Measurements from ENCODE around the gene PDE4D.

The PDE4D gene

DNA sequence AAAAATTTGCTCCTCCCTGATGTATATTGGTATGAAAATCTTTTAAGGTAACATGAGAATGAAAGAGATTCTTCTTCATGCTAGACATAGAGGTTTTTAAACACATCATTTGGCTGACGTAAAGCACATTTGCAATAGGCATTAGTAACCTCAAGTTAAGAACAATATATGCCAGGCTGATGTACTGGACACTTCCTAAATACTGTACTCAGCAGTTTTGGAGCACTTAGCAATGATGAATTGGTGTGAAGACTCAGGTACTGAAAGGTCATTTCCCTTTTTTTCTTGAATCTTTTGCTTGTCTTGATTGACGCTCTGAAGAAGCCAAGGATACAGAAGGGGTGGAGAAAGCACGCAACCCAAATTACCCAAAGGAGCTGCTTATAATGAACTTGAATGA is 322.5 kb downstream of the PDE4D start:
- H3K79me2 ChIP-seq (ENCODE audit: control insufficient read depth, insufficient read depth, low read length, unreplicated experiment): no peaks in the 10 kb centered on the region
- no peaks in the 10 kb centered on the region for H3K4me1 ChIP-seq (ENCODE audit: control insufficient read depth, insufficient read depth, low read length, unreplicated experiment)
- H3K27ac ChIP-seq (ENCODE audit: low read depth, low read length): no peak overlapping the region
- no peaks in the 10 kb centered on the region for H3K36me3 ChIP-seq (ENCODE audit: insufficient read depth, low read length)
- H3K4me3 ChIP-seq (ENCODE audit: low read depth, low read length): no peak overlapping the region
- no peak overlapping the region for H2AFZ ChIP-seq (ENCODE audit: low read length, unreplicated experiment)
- H3K27me3 ChIP-seq (ENCODE audit: insufficient read depth, low read length): peaks cover 23% of the 10 kb centered on the region

DNA sequence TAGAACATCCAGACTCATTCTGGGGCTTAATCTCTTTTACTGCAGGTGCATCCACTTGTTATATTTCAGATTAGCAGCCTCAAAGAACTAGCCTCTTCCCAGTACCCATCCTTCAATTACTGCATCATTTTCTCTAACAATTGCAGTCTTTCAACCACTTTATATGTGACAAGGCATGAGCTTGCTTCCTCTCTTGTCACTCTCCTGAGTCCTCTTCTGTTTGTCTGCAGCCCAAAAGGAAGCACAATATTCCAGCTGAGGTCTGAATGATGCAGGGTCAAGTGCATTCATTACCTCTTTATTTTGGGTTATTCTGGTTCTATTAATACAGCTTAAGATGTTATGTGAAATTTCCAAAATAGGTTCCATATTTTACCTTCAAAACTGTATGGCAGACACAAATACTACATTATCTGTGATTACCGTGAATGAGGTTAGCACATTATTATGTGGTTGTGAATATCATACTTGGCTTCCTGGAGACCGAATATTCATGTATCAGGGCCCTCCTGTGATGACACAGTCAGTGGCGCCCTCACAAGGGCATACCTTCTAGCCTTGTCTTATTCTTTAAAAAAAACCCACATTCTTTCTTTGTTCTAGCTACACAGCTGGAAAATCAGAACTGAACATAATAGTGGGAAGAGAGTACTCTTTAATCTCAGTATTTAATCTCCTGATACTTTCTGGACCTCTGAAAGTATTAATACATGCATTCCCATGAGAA is 323.8 kb downstream of the PDE4D start:
- no peak overlapping the region for H3K27ac ChIP-seq (ENCODE audit: low read depth, low read length)
- H3K36me3 ChIP-seq (ENCODE audit: insufficient read depth, low read length): no peaks in the 10 kb centered on the region
- peaks cover 19% of the 10 kb centered on the region for H3K27me3 ChIP-seq (ENCODE audit: insufficient read depth, low read length)
- H2AFZ ChIP-seq (ENCODE audit: low read length, unreplicated experiment): no peak overlapping the region
- no peaks in the 10 kb centered on the region for H3K4me1 ChIP-seq (ENCODE audit: control insufficient read depth, insufficient read depth, low read length, unreplicated experiment)
- no peak overlapping the region for H3K4me3 ChIP-seq (ENCODE audit: low read depth, low read length)
- H3K79me2 ChIP-seq (ENCODE audit: control insufficient read depth, insufficient read depth, low read length, unreplicated experiment): no peaks in the 10 kb centered on the region

DNA sequence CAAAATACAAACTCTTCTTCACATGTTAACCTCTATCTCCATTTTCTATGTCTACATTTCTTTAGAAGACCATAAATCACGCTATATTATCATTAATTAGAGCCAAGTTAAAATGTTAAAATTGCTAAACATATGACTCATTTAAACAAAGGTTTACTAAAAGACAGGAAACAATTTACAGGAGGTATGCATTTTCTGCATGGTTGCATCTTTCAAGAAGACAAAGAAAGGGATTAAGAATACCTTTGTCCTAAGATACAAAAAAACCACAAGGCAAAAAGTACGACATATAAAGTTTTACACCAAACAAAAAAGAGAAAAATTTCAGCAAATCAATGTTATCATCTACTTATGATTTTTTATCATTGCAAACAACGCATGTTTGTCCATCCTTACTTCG is 324.4 kb downstream of the PDE4D start:
- H3K36me3 ChIP-seq (ENCODE audit: insufficient read depth, low read length): no peaks in the 10 kb centered on the region
- no peaks in the 10 kb centered on the region for H3K4me1 ChIP-seq (ENCODE audit: control insufficient read depth, insufficient read depth, low read length, unreplicated experiment)
- H3K4me3 ChIP-seq (ENCODE audit: low read depth, low read length): no peak overlapping the region
- no peaks in the 10 kb centered on the region for H3K79me2 ChIP-seq (ENCODE audit: control insufficient read depth, insufficient read depth, low read length, unreplicated experiment)
- no peak overlapping the region for H2AFZ ChIP-seq (ENCODE audit: low read length, unreplicated experiment)
- H3K27ac ChIP-seq (ENCODE audit: low read depth, low read length): no peak overlapping the region
- peaks cover 19% of the 10 kb centered on the region for H3K27me3 ChIP-seq (ENCODE audit: insufficient read depth, low read length)

DNA sequence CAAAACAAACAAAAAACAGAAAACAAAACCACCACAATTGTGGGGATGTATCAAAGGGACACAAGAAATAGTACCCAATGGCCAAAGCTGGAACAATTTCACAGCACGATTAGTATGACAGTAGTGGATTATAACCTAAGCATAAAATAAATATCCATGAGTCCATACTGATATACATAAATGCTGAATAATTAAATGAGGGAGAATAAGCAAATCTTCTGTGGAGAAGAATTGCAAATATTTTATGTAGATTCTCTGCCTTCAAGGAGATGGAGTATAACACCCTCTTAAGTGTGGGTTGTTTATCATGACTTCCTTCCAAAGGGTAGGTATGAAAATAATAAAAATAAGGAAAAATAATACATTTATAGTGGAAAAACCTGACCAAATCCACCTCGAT is 325.4 kb downstream of the PDE4D start:
- no peak overlapping the region for H3K27ac ChIP-seq (ENCODE audit: low read depth, low read length)
- peaks cover 19% of the 10 kb centered on the region for H3K27me3 ChIP-seq (ENCODE audit: insufficient read depth, low read length)
- H3K36me3 ChIP-seq (ENCODE audit: insufficient read depth, low read length): no peaks in the 10 kb centered on the region
- no peak overlapping the region for H3K4me3 ChIP-seq (ENCODE audit: low read depth, low read length)
- no peaks in the 10 kb centered on the region for H3K79me2 ChIP-seq (ENCODE audit: control insufficient read depth, insufficient read depth, low read length, unreplicated experiment)
- H3K4me1 ChIP-seq (ENCODE audit: control insufficient read depth, insufficient read depth, low read length, unreplicated experiment): no peaks in the 10 kb centered on the region
- H2AFZ ChIP-seq (ENCODE audit: low read length, unreplicated experiment): no peak overlapping the region

DNA sequence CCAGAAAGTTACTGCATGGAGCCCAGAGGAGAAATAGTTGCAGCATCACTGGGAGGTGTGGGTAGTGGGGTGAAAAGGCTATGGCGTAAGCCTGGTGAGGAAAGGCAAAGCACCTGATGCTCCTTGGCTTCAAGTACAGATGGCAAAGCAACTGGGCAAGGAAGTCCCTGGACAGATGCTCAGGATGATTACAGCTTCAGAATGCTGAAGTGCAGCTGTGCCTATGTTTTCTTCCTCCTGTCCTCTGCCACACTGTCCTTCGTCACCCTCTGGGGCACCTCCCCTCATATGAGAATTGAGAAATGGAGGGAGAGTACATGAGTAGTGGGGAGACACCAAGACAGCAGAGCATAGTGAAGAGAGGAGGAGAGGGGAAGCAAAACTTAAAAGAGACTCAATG is 328.0 kb downstream of the PDE4D start:
- Histone ChIP-seq H3K27ac (ENCODE audit: low read depth, low read length) (no peak overlapping the region), H3K4me1 (ENCODE audit: control insufficient read depth, insufficient read depth, low read length, unreplicated experiment) (peaks cover 6% of the 10 kb centered on the region), H3K79me2 (ENCODE audit: control insufficient read depth, insufficient read depth, low read length, unreplicated experiment) (no peaks in the 10 kb centered on the region), H2AFZ (ENCODE audit: low read length, unreplicated experiment) (no peak overlapping the region), H3K4me3 (ENCODE audit: low read depth, low read length) (no peak overlapping the region), H3K36me3 (ENCODE audit: insufficient read depth, low read length) (no peaks in the 10 kb centered on the region), H3K27me3 (ENCODE audit: insufficient read depth, low read length) (peaks cover 14% of the 10 kb centered on the region)

DNA sequence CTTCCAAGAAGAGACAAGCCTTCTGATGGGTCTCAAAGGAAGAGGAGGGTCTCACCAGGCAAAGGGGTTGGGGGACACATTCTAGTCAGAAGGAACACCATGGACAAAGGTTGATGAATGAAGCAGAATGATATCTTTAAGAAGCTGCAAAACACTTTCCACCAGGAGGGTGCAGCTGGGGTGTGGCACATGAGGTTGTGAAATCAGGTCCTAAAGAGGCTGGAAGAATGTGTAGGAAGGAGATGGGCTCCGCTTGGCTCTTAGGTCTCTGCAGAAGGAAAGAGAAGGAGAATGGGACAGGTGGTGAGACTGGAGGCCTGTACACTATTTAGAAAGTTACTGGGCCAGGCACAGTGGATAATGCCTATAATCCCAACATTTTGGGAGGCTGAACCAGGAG is 328.6 kb downstream of the PDE4D start:
- no peak overlapping the region for H2AFZ ChIP-seq (ENCODE audit: low read length, unreplicated experiment)
- no peaks in the 10 kb centered on the region for H3K36me3 ChIP-seq (ENCODE audit: insufficient read depth, low read length)
- H3K27ac ChIP-seq (ENCODE audit: low read depth, low read length): no peak overlapping the region
- no peaks in the 10 kb centered on the region for H3K79me2 ChIP-seq (ENCODE audit: control insufficient read depth, insufficient read depth, low read length, unreplicated experiment)
- H3K4me1 ChIP-seq (ENCODE audit: control insufficient read depth, insufficient read depth, low read length, unreplicated experiment): peaks cover 6% of the 10 kb centered on the region
- H3K4me3 ChIP-seq (ENCODE audit: low read depth, low read length): no peak overlapping the region
- peaks cover 19% of the 10 kb centered on the region for H3K27me3 ChIP-seq (ENCODE audit: insufficient read depth, low read length)

DNA sequence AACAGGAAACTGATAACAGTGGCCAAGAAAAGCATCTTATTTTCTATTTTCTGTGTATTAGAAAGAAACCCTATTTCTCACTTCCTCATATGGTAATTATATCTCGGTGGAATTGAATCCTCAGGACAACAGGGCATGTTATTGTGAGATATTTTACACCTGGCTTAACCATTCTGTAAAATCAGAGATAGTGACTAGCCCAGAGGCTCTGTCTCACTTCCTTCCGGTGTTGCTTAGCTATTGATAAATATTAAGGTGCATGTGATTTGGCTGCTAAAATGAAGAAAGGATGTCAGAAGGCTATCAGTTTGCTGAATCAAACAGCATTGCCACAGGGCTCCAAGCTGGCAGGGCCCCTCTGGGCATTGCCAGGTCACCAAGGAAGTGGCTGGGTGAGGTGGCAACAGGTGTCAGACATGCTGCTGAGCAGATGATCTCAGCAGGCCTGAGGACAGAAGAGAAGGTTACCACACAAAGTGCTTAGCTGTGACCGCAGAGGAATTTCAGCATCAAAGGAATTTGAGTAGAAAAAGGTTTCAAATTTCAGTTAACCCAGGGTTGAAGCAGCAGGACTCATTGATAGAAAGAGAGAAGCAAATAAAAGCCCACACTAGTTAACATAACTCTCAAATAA is 330.7 kb downstream of the PDE4D start:
- Histone ChIP-seq H3K27ac (ENCODE audit: low read depth, low read length) (no peak overlapping the region), H3K27me3 (ENCODE audit: insufficient read depth, low read length) (peaks cover 13% of the 10 kb centered on the region), H2AFZ (ENCODE audit: low read length, unreplicated experiment) (no peak overlapping the region), H3K4me1 (ENCODE audit: control insufficient read depth, insufficient read depth, low read length, unreplicated experiment) (peaks cover 6% of the 10 kb centered on the region), H3K79me2 (ENCODE audit: control insufficient read depth, insufficient read depth, low read length, unreplicated experiment) (no peaks in the 10 kb centered on the region), H3K4me3 (ENCODE audit: low read depth, low read length) (no peak overlapping the region), H3K36me3 (ENCODE audit: insufficient read depth, low read length) (no peaks in the 10 kb centered on the region)

DNA sequence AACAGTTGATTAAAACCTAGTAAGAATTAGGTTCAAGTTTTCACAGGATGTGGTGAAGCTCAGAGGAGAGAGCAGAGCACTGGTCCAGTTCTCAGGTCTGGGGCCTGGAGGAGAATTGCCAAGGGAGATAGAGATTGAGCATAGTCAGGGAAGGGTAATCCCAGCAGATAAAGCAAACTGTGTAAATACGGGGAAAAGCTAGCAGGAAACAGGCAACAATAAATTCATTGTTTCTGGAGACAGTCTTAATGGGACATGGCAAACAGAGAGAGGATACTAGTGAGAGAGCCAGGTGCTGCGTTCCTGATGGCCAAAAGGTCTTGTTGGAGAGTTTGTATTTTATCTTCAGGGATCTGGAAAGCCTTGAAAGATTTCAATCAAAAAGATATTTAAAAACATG is 333.0 kb downstream of the PDE4D start:
- no peak overlapping the region for H3K27ac ChIP-seq (ENCODE audit: low read depth, low read length)
- no peaks in the 10 kb centered on the region for H3K79me2 ChIP-seq (ENCODE audit: control insufficient read depth, insufficient read depth, low read length, unreplicated experiment)
- peaks cover 6% of the 10 kb centered on the region for H3K4me1 ChIP-seq (ENCODE audit: control insufficient read depth, insufficient read depth, low read length, unreplicated experiment)
- peaks cover 9% of the 10 kb centered on the region for H3K27me3 ChIP-seq (ENCODE audit: insufficient read depth, low read length)
- H2AFZ ChIP-seq (ENCODE audit: low read length, unreplicated experiment): no peak overlapping the region
- H3K36me3 ChIP-seq (ENCODE audit: insufficient read depth, low read length): no peaks in the 10 kb centered on the region
- no peak overlapping the region for H3K4me3 ChIP-seq (ENCODE audit: low read depth, low read length)

DNA sequence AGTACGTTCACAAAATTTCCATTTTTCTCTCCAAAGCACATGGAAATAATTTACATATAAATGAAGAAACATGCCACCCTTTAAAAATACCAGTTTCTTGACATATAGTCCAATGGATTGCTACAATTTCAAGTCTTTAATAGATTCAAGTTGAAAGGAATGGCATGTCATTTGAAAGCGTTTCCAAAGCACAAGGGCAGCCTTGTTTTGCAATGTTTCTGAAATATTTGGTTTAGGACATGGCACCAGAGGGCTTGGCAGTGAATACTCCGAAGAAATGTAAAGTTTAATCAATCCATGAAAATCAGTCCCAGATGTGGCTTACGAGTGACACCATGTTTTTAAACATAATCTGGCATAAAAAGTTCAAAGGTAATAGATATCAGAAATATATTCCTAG is 333.7 kb downstream of the PDE4D start:
- Histone ChIP-seq H3K79me2 (ENCODE audit: control insufficient read depth, insufficient read depth, low read length, unreplicated experiment) (no peaks in the 10 kb centered on the region), H3K36me3 (ENCODE audit: insufficient read depth, low read length) (no peaks in the 10 kb centered on the region), H2AFZ (ENCODE audit: low read length, unreplicated experiment) (no peak overlapping the region), H3K4me3 (ENCODE audit: low read depth, low read length) (no peak overlapping the region), H3K27me3 (ENCODE audit: insufficient read depth, low read length) (peaks cover 9% of the 10 kb centered on the region), H3K4me1 (ENCODE audit: control insufficient read depth, insufficient read depth, low read length, unreplicated experiment) (peaks cover 6% of the 10 kb centered on the region), H3K27ac (ENCODE audit: low read depth, low read length) (no peak overlapping the region)

DNA sequence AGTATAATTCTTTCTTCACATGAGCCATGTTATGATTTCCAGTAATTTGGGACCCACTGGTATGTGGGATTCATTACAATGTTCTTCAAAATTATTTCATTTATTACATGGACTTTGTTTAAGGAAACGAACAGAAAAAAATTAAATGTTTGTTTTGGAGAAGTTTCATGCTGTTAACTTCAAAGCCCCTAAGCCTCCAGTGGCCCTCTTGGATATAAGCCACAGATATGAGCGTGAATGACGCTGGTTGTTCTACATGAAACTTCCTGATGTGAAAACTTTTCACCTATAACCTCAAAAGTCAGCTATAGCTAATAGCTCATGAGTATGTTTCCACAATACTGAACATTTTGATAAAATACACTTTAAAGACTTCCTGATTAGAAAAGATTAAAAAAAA is 334.2 kb downstream of the PDE4D start:
- Histone ChIP-seq H3K27me3 (ENCODE audit: insufficient read depth, low read length) (peaks cover 9% of the 10 kb centered on the region), H3K4me3 (ENCODE audit: low read depth, low read length) (no peak overlapping the region), H3K79me2 (ENCODE audit: control insufficient read depth, insufficient read depth, low read length, unreplicated experiment) (no peaks in the 10 kb centered on the region), H2AFZ (ENCODE audit: low read length, unreplicated experiment) (no peak overlapping the region), H3K4me1 (ENCODE audit: control insufficient read depth, insufficient read depth, low read length, unreplicated experiment) (peaks cover 6% of the 10 kb centered on the region), H3K36me3 (ENCODE audit: insufficient read depth, low read length) (no peaks in the 10 kb centered on the region), H3K27ac (ENCODE audit: low read depth, low read length) (no peak overlapping the region)

DNA sequence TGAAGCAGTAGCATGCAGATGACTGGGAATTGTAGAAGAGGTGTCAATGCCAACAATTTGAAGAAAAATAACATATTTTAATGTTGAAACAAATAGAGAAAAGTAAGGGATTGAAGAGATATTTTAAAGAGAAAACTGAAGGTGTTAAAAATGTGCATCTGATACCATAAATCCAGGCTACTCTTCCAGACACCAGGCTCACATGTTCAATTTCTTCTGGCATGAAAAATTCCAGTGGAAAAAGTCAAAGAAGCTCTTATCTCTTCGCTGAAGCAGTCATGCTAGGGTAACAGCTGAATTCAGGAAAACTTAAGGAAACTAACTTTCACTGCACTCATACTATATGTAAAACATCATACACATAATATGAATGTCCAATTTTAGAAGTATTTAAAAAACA is 335.0 kb downstream of the PDE4D start:
- peaks cover 6% of the 10 kb centered on the region for H3K4me1 ChIP-seq (ENCODE audit: control insufficient read depth, insufficient read depth, low read length, unreplicated experiment)
- H3K36me3 ChIP-seq (ENCODE audit: insufficient read depth, low read length): no peaks in the 10 kb centered on the region
- H3K27me3 ChIP-seq (ENCODE audit: insufficient read depth, low read length): peaks cover 9% of the 10 kb centered on the region
- no peak overlapping the region for H3K4me3 ChIP-seq (ENCODE audit: low read depth, low read length)
- no peak overlapping the region for H2AFZ ChIP-seq (ENCODE audit: low read length, unreplicated experiment)
- no peaks in the 10 kb centered on the region for H3K79me2 ChIP-seq (ENCODE audit: control insufficient read depth, insufficient read depth, low read length, unreplicated experiment)
- H3K27ac ChIP-seq (ENCODE audit: low read depth, low read length): no peak overlapping the region
